IPS-11a (cell line): ENCODE results near the gene GNAQ.
A peak's percentile ranks its signal among the peaks of the same experiment; 100 is the strongest.

Source experiments
- H3K4me3 ChIP-seq: one replicate; pipeline ENCODE4 v1.5.1; 2013; ENCODE audit warnings: low read depth, low read length, control low read depth

The GNAQ gene

DNA sequence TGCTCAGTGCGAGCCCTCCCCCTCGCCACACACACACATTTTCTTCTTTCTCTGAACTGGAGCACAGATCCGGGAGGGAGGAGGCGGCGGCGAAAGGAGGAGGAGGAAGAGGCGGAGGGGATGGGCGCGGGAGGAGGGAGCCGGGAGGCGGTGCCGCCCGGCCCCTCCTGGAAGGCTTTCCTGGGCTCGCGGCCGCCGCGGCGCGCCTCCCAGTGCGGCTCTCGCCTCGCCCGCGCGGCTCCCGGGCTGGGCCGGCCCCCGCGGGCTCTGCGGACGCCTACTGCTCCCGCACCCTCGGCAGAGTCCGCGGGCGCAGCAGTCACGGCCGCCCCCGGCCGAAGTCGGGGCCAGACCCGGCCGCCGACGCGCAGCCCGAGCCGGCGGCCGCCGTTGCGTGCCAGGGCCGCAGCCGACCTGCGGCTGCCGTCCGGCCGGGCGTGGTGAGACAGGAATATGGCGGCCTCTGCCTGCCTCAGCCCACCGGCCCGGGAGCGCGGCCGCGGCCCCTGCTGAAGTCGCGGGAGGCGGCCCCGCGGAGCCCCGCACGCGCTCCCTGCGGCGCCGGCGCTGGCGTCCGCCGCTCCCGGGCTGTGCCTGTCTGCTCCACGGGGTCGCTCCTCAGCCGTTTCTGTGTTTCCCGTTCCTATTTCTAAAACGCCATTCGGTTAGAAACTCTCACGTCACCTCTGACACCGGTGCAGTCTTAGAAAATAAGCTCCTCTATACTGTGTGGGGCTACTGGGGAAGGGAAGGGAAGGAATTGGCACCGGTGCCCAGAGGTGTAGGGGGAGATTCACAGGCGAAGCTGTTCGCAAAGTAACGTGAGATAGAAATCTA is 500 bp upstream of the GNAQ start:
- H3K4me3 ChIP-seq: peak overlapping the region; percentile 75

DNA sequence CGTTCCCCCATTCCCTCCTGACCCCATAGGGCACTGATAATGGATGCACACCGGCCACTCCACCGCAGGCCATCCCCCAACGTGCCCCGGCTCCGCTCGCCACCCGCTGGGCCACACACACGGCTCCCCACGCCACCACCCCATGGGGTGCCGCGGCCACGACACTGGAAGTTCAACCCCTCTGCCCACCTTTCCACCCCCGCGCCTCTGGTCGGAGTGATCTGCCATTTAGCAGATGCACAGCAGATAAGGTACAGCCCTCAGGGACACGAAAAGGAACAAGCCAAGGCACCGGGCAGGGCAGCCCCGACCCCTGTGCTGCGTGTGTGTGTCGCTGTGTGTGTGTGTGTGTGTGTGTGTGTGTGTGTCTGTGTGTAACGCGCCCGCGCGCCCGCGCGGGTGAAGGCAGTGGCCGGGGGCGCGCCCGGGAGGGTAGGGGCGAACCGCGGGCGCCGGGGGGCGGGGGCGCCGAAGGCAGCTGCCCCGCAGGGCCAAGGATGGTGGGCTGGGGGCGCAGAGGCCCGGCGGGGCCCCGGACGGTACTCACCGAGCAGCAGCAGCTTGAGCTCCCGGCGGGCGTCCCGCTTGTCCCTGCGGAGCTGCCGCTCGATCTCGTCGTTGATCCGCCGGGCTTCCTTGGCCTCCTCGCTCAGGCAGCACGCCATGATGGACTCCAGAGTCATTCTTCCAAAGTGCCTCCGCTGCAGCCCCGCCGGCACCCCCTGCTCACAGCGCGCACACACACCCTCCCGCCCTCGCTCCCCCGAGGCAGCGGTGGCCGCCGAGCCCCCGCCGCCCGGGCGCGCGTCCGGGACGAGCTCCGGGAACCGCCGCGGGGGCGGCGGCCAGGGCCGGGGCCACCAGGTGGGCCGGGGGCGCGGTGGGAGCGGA is 813 bp downstream of the GNAQ start:
- H3K4me3 ChIP-seq: peak overlapping the region; percentile 87

DNA sequence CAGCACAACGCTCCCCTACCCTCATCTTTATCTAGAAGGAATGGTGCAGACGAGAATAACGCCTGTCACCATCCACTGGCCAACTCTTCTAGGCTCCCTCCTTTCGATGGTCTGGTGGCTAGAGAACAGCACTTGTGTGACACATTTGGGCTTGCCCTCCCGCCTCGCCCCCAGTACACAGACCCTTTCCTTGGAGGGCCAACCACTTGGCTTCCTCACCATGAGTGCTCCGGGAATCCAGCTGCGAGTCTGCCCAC is 1.4 kb downstream of the GNAQ start:
- H3K4me3 ChIP-seq: peak overlapping the region; percentile 87

DNA sequence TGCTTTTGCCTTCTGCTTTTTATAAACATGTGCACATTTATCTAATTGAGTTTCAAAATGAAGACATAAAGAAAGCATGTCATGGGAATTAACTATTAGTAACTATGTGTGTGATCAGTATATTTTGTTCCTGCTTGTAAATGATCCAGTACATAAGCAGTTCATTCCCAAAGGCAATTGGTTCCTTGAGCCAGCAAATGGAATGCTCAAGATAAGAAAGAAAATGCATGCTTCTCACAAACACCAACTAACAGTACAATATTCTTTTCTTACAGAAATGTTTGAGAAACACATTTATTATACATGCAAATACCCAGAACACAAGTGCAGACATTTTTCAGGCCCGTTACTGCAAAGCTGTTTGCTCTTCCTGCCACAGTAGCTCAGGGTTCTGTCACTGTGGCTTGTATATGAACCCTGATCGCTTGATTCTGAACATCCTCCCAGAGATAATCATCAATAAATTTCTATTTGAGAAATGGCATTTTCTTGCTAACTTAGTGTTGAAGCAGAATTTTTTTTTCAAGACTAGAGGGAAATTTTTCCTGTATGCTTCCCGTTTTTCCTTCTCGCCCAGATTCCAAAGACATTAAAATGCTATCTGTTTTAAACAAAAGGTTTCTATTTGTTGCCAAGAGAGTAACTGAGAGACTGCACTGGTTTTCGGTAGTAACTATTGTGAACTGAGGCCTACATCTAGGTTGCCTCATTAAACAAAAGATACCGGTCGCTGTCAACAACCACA is 1.9 kb downstream of the GNAQ start:
- peak overlapping the region; percentile 87 for H3K4me3 ChIP-seq

DNA sequence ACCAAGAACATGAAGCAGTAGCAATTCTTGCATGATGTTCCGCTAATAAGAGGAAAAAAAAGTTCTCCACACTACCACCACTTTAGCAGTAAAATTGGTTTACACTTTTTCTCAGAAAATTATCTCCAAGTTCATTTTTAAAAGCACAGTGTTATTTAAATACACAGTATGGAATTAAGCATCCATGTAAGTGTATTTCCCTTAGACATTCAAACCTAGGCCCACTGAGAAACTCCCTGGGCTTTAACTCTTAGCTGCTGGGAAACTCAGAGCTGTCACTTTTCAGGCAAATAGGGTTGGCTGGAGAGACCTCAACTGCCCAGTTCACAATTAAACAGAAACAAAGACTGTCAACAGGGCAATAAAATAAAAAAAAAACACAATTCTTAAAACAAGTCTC is 2.7 kb downstream of the GNAQ start:
- no peak overlapping the region for H3K4me3 ChIP-seq

DNA sequence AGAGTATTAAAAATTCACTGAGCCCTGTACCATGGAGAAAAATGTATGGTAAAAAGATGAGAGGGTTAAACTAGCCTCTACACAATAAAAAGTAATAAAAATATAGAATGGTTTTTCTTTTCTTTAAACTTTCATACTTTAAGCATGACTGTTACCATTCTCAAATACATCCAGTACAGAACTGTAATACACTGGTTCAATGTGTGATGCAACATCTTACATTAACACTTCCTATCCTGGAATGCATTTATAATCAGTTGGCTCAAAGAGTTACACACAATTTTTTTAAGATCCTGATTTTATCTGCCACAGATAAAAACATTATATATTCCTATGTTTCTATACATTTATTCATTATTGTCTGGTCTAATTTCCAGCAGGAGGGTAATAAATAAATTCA is 4.7 kb downstream of the GNAQ start:
- no peak overlapping the region for H3K4me3 ChIP-seq

DNA sequence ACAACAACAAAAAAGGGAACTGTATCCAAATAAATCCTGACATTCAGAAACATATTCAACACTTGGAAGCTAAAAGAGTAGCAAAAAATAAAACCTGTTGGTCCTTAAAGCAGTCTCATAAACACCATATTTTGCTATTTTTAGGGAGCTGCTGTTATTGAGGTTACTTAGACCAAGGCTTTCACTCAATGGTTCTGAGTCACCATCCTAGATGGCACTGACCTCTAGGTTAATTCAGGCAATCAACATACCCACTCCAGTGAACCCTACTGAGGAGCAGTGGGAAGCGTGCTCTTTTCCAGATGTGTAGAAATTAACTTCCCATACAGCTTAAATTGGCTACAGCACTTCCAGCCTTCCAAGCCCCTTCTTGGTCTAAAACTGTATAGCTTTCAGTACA is 5.2 kb downstream of the GNAQ start:
- H3K4me3 ChIP-seq: no peak overlapping the region

DNA sequence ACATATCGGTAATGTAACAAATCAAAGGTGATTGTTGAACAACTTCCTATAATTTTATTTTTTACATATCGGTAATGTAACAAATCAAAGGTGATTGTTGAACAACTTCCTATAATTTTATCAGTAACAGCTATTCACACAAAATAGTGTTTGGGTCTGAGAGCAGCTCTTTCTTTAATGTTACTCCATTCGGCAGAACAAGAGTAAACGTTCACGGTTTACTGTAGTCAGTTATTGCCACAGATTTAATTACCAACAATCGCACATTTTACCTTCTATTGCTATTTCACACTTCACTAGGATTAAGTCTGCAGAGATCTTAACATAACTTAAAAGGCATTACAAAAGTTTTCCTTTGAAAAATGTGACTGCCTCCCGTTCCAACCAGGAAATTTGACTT is 6.4 kb downstream of the GNAQ start:
- H3K4me3 ChIP-seq: no peak overlapping the region

DNA sequence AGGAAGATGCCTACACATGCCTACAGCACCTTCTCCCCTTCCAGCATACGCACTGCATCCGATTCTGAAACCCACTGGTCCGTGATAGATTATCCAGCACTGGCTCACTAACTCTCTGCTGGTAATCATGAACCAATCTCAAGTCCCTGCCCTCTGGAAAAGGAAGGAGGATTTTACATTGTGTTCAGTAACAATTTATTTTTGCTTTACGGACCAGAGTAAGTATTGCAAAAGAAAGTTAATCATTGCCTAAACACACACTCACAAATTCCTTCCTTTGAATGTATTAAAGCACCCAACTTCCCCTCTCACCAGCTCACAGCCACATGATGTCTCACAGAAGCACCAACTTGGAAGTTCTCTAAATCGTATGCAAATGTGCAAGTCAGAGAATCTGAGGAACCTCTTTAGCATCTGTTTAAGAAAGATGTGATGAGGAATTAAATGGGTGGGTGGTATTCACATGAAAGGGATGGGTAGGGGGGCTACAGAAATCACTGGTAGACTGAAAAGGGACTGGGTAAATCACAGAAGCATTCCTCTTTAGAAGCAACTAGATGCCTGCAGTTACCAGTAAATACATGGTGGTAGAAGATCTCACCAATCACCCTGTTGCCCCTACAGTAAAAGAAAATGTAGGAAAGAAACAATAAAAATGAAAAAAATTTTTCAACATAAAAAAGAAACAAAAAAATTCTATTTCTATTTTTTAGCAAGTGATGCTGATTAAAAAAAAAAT is 8.4 kb downstream of the GNAQ start:
- H3K4me3 ChIP-seq: no peak overlapping the region

DNA sequence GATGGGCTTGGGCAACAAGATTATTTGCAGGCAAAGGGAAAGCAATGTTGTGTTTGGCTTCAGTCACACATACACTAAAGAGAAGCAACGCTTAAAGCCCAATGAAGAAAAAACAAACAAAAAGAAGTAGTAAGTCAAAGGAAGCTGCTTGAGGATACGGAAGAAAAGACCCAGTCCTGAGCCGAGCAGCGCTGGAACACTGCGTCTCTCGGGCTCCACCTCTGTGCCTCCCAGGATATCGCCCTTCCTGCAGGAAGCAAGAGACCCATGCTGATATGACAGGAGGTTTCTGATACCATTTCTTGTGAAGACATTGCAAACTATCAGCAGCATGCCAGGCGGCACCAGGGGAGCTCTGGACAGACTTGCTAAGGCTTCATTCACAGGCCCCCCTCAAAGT is 9.9 kb downstream of the GNAQ start:
- no peak overlapping the region for H3K4me3 ChIP-seq

DNA sequence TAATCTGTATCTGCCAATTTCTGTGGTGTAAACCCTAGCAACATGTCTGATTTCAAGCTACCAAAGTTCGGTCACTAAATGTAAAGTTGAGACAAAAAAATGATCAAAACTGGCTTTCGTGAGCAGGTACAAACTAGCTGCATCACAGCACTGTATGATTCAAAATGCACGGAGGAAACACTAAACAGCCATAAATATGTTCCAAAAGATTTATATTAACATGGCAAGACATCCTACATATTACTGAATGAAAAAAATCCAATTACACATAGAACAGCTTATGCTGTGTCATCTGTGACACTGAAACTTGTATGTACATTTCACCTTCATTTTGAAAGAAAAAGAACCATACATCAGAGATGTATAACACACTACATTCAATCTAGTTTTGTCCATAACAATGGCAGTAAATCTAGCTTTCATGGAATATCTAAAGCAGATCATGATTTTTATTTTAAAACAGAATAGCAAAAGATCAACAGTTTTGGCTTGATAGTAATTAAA is 14.4 kb downstream of the GNAQ start:
- H3K4me3 ChIP-seq: no peak overlapping the region

DNA sequence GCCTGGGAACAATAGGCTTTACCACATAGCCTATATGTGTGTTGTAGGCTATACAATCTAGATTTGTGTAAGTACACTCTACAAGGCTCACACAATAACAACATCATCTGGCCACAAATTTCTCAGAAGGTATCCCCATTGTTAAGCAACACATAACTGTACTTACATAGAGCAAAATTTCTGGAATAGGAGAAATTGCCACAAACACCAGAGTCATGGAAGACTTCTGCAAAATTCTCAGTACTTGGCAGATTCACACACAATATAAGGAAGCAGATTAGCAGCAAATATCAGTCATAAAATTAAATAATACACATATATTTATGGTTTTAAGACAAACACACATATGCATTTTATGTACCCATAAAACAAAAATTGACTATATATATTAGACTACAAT is 16.4 kb downstream of the GNAQ start:
- H3K4me3 ChIP-seq: no peak overlapping the region

DNA sequence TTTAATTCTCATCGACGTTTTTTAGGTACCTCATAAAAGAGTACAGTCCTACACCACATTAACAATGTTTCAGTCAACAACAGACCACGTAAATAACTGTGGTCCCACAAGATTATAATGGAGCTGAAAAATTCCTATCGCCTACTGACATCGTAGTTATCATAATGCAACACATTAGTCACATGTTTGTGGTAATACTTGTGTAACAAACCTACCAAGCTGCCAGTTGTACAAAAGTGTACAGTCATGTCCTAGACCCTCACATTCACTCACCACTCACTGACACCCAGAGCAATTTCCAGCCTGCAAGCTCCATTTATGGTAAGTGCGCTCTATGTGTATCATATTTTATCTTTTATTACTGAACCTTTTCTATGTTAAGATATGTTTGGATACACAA is 16.8 kb downstream of the GNAQ start:
- no peak overlapping the region for H3K4me3 ChIP-seq

DNA sequence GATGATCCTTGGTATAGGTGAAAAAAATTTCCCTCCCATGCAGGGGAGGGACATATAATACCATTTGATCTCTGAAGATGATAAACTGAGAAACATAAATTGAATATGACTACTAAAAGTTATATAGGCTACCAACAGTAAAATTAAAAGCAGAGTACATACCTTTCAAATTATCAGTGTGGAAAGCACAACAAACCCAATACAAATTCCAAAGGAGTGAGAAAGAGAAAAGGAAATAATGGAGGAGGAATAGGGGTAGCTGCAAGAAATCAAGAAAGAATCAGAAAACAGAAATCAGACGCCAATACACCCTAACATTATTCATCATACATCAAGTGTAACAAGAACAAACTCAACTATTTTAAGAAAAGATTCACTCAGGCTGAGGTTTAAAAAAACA is 17.7 kb downstream of the GNAQ start:
- H3K4me3 ChIP-seq: no peak overlapping the region

DNA sequence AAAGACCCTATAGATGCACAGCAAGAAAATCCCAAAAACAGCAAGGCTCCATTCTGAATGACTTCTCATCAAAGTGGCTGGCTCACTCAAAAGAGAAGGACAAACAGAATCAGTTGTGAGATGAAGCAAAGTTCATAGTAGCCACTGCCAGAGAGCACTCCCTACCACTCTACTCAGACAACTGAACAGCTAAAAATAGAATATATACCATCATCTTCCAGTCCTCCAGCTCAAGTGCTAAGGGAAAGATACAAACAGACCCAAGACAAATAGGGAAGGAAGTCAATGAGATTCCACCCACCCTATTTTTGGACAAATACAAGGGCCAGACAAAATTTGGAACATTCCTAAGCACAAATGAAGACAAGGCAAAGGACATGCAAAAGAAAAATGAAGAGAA is 20.6 kb downstream of the GNAQ start:
- no peak overlapping the region for H3K4me3 ChIP-seq

DNA sequence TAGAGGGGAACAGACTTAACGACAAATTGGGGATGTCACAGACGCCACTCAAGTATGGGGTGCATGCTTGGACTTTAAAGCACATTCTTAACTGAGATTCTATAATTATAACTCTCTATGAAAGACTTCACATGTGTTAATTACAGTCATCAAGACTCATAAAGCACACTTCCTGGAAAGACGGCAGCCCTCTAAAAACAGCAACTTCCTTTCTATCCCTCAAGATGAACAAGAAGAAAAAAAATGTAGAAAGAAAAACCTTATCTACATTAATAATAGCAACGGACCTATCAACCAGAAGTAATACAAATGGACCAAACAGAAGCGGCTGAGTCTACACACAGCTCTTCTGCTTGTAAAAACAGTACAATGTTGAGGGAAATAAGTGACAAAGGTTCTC is 21.2 kb downstream of the GNAQ start:
- H3K4me3 ChIP-seq: no peak overlapping the region

DNA sequence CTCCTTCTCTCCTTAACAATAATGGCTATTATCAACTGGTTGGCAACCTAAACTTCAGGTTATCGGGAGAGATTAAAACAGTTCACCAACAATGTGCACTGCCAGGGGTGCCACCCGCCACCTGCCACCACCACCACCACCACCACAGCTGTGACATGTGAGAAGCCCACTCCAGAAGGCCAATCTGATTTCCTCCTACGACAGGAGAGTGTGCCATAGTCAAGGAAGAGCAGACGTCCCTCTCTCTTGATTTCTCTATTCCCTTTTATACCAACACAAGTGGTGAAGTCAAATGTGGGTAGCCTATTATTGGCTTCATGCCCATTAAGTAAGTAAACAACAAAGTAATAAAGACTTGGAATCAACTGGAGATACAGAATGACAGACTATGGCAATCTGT is 22.4 kb downstream of the GNAQ start:
- no peak overlapping the region for H3K4me3 ChIP-seq

DNA sequence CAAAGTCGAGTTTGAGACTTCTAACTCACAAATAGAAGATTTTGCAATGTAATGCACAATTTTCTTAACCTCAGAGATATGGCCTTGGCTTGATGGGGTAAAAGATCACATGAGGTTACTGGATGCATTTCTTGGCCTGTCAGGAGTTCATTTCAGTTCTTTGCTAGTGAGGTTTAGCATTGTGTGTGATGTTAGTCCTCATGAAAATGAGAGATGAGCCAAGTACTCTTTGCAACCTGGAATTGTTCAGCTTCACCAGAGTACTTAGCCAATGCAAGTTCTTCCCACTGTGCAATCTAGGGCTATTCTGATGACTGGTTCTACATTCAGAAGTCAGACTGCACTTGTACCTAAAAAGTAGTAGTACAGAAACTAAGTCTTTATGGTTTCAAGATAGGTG is 24.9 kb downstream of the GNAQ start:
- H3K4me3 ChIP-seq: no peak overlapping the region

DNA sequence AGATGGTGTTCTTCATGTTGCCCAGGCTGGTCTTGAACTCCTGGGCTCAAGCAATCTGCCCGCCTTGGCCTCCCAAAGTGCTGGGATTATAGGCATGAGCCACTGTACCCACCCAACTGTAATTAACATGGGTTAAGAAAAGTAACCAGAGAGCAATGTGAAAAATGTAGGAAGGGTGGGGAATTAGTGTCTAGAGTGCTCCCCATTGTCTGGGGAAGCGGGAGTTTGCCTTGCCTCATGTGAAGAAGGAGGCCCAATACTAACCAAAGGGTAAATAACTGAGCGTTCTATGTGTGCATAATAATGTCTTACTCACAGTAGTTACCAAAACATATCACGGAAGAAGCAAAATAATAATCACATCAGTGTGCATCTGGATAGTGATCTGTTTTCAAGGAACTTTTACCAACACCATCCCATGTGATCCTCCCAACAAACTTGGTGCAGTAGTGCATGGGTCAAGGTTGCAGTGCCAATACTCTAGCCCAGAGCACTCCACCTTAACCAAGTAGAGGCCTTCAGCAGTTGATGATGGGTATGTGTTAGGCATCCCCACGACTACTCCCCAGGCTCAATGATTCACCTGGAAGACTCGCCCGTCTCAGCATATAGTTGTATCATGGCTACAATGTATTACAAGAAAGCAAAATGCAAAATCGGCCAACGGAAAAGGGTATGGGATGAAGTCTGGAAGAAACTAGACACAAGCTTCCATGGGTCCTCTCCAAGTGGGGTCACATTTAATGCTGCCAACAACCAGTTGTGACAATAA is 26.2 kb downstream of the GNAQ start:
- H3K4me3 ChIP-seq: no peak overlapping the region
